Central memory CD8-positive, alpha-beta T cell (primary cell): Measurements from ENCODE around the gene PLA2G2E.

Experiments used
- ATAC-seq: fragments of 150-1000 bp; cut with Tn5 transposase; replicated peaks from 2 replicates; pipeline ENCODE4 v1.10.0; 2022; ENCODE audit warnings: mild to moderate bottlenecking, moderate FRiP score, moderate number of reproducible peaks; ENCODE audit not compliant: poor library complexity, severe bottlenecking; ENCODE audit errors: extremely low read depth
- DNase-seq, 2 donors: peaks; one replicate each; pipeline ENCODE4 v3.0.0; 2021; ENCODE audit warnings: low spot score in 2 of 2
- H3K27ac Mint-ChIP-seq: one replicate; pipeline ENCODE4 v1.8.0; 2022; ENCODE audit warnings: low read depth, mild to moderate bottlenecking, moderate library complexity, mixed read lengths
- H3K27me3 Mint-ChIP-seq: one replicate; pipeline ENCODE4 v1.8.0; 2022; ENCODE audit warnings: mixed read lengths
- H3K36me3 Mint-ChIP-seq: one replicate; pipeline ENCODE4 v1.8.0; 2022; ENCODE audit warnings: mild to moderate bottlenecking, moderate library complexity, mixed read lengths; ENCODE audit not compliant: insufficient read depth
- H3K4me1 Mint-ChIP-seq: one replicate; pipeline ENCODE4 v1.8.0; 2022; ENCODE audit warnings: mixed read lengths
- H3K4me3 Mint-ChIP-seq: one replicate; pipeline ENCODE4 v1.8.0; 2022; ENCODE audit warnings: mild to moderate bottlenecking, moderate library complexity, mixed read lengths
- H3K9me3 Mint-ChIP-seq: one replicate; pipeline ENCODE4 v1.8.0; 2022; ENCODE audit warnings: mixed read lengths

PLA2G2E gene

GRCh38 chr1:19923137-19923952, at the start of gene PLA2G2E:
PLA2G2E (minus strand) TSS chr1:19923617; CDS start chr1:19923559, 58 bp downstream.
- Mint-ChIP-seq H3K27me3 (peaks cover 12% of the 10 kb centered on the region), H3K4me1 (peaks cover 1% of the 10 kb centered on the region), H3K4me3 (no peak within 1 kb of the TSS), H3K9me3 (no peaks in the 10 kb centered on the region), H3K36me3 (peaks cover 2% of the 10 kb centered on the region), H3K27ac (peak within 1 kb of the TSS; percentile 31)
- no peak for ATAC-seq
- no peak for DNase-seq

GRCh38 chr1:19971664-19972063, 48.2 kb upstream of the PLA2G2E start:
- no peaks in the 10 kb centered on the region for H3K4me1 Mint-ChIP-seq

GRCh38 chr1:19969898-19970660, 46.7 kb upstream of the PLA2G2E start:
- peaks cover 67% of the 10 kb centered on the region for H3K27me3 Mint-ChIP-seq

More at GRCh38 chr1:19971664-19972063, 48.2 kb upstream of the PLA2G2E start:
- no peaks in the 10 kb centered on the region for H3K36me3 Mint-ChIP-seq
- ATAC-seq (no peak), DNase-seq (no peak)
- H3K27me3 Mint-ChIP-seq, result peaks cover 65% of the 10 kb centered on the region
- H3K27ac Mint-ChIP-seq, result no peak overlapping the region
- H3K9me3 Mint-ChIP-seq, result no peaks in the 10 kb centered on the region
- H3K4me3 Mint-ChIP-seq, result no peak overlapping the region

GRCh38 chr1:19967808-19968207, 44.4 kb upstream of the PLA2G2E start:
- H3K27me3 Mint-ChIP-seq, result peaks cover 80% of the 10 kb centered on the region

More at GRCh38 chr1:19969898-19970660, 46.7 kb upstream of the PLA2G2E start:
- DNase-seq (no peak), ATAC-seq (no peak)
- H3K4me3 Mint-ChIP-seq, result no peak overlapping the region
- H3K27ac Mint-ChIP-seq, result no peak overlapping the region
- H3K9me3 Mint-ChIP-seq, result no peaks in the 10 kb centered on the region
- no peaks in the 10 kb centered on the region for H3K36me3 Mint-ChIP-seq
- no peaks in the 10 kb centered on the region for H3K4me1 Mint-ChIP-seq

GRCh38 chr1:19964542-19964941, 41.1 kb upstream of the PLA2G2E start:
- H3K27ac Mint-ChIP-seq, result no peak overlapping the region
- ATAC-seq (no peak), DNase-seq (no peak)
- H3K27me3 Mint-ChIP-seq, result peaks cover 74% of the 10 kb centered on the region
- H3K9me3 Mint-ChIP-seq, result no peaks in the 10 kb centered on the region
- H3K4me1 Mint-ChIP-seq, result no peaks in the 10 kb centered on the region
- no peaks in the 10 kb centered on the region for H3K36me3 Mint-ChIP-seq
- H3K4me3 Mint-ChIP-seq, result no peak overlapping the region

More at GRCh38 chr1:19967808-19968207, 44.4 kb upstream of the PLA2G2E start:
- Mint-ChIP-seq H3K36me3 (no peaks in the 10 kb centered on the region), H3K27ac (no peak overlapping the region), H3K9me3 (no peaks in the 10 kb centered on the region), H3K4me3 (no peak overlapping the region), H3K4me1 (no peaks in the 10 kb centered on the region)
- ATAC-seq, result no peak
- DNase-seq, result no peak

GRCh38 chr1:19963636-19964035, 40.2 kb upstream of the PLA2G2E start:
- H3K27me3 Mint-ChIP-seq, result peaks cover 78% of the 10 kb centered on the region
- DNase-seq (no peak), ATAC-seq (no peak)
- no peaks in the 10 kb centered on the region for H3K9me3 Mint-ChIP-seq
- H3K4me1 Mint-ChIP-seq, result no peaks in the 10 kb centered on the region
- no peak overlapping the region for H3K4me3 Mint-ChIP-seq
- H3K36me3 Mint-ChIP-seq, result no peaks in the 10 kb centered on the region
- H3K27ac Mint-ChIP-seq, result no peak overlapping the region

GRCh38 chr1:19960591-19960990, 37.2 kb upstream of the PLA2G2E start:
- no peak overlapping the region for H3K27ac Mint-ChIP-seq
- no peaks in the 10 kb centered on the region for H3K9me3 Mint-ChIP-seq
- H3K4me3 Mint-ChIP-seq, result no peak overlapping the region
- no peak for ATAC-seq
- no peak for DNase-seq
- peaks cover 76% of the 10 kb centered on the region for H3K27me3 Mint-ChIP-seq
- H3K4me1 Mint-ChIP-seq, result no peaks in the 10 kb centered on the region
- H3K36me3 Mint-ChIP-seq, result no peaks in the 10 kb centered on the region

- no peaks in the 10 kb centered on the region for H3K36me3 Mint-ChIP-seq
Measured at GRCh38 chr1:19957779-19958178, 34.4 kb upstream of the PLA2G2E start.

GRCh38 chr1:19955534-19956170, 32.2 kb upstream of the PLA2G2E start:
- DNase-seq (no peak), ATAC-seq (no peak)
- Mint-ChIP-seq H3K36me3 (no peaks in the 10 kb centered on the region), H3K4me3 (no peak overlapping the region), H3K27ac (no peak overlapping the region), H3K4me1 (no peaks in the 10 kb centered on the region), H3K27me3 (peaks cover 70% of the 10 kb centered on the region), H3K9me3 (no peaks in the 10 kb centered on the region)

More at GRCh38 chr1:19957779-19958178, 34.4 kb upstream of the PLA2G2E start:
- ATAC-seq (no peak), DNase-seq (no peak)
- Mint-ChIP-seq H3K27me3 (peaks cover 76% of the 10 kb centered on the region), H3K9me3 (no peaks in the 10 kb centered on the region), H3K4me3 (no peak overlapping the region), H3K27ac (no peak overlapping the region), H3K4me1 (no peaks in the 10 kb centered on the region)

GRCh38 chr1:19954059-19954458, 30.6 kb upstream of the PLA2G2E start:
- no peaks in the 10 kb centered on the region for H3K4me1 Mint-ChIP-seq
- no peaks in the 10 kb centered on the region for H3K9me3 Mint-ChIP-seq
- no peak overlapping the region for H3K27ac Mint-ChIP-seq
- H3K4me3 Mint-ChIP-seq, result no peak overlapping the region
- ATAC-seq (no peak), DNase-seq (no peak)
- H3K36me3 Mint-ChIP-seq, result no peaks in the 10 kb centered on the region
- peaks cover 73% of the 10 kb centered on the region for H3K27me3 Mint-ChIP-seq

- Mint-ChIP-seq H3K4me1 (no peaks in the 10 kb centered on the region), H3K27ac (no peak overlapping the region), H3K4me3 (no peak overlapping the region), H3K36me3 (peaks cover 2% of the 10 kb centered on the region), H3K27me3 (peaks cover 77% of the 10 kb centered on the region), H3K9me3 (no peaks in the 10 kb centered on the region)
- ATAC-seq (no peak), DNase-seq (no peak)
Measured at GRCh38 chr1:19949016-19949415, 25.6 kb upstream of the PLA2G2E start.

- Mint-ChIP-seq H3K36me3 (peaks cover 2% of the 10 kb centered on the region), H3K9me3 (no peaks in the 10 kb centered on the region), H3K27ac (no peak overlapping the region), H3K4me1 (no peaks in the 10 kb centered on the region), H3K4me3 (no peak overlapping the region), H3K27me3 (peaks cover 57% of the 10 kb centered on the region)
- no peak for ATAC-seq
- no peak for DNase-seq
Measured at GRCh38 chr1:19946971-19947370, 23.6 kb upstream of the PLA2G2E start.
